Measurements from ENCODE around the gene SLC25A31. TPM values are rescaled to one million over a fixed set of nuclear protein-coding genes. Genes with fewer than 3 reads are reported as not detected.
A peak's percentile ranks its signal among the peaks of the same experiment; 100 is the strongest.

SLC25A31 gene
- total and polyA plus RNA-seq, 2 experiments from 2014 or later: not detected

GRCh38 chr4:127777487-127777886, 47.3 kb downstream of the SLC25A31 start:
- no peaks in the 10 kb centered on the region for H3K27me3 ChIP-seq (replicated peaks; ENCODE audit: insufficient read depth)
- H3K9me2 ChIP-seq (ENCODE audit: insufficient read depth): no peaks in the 10 kb centered on the region

GRCh38 chr4:127778102-127778501, 47.9 kb downstream of the SLC25A31 start:
- no peak overlapping the region for H2AFZ ChIP-seq
- no peaks in the 10 kb centered on the region for H3K9me3 ChIP-seq (ENCODE audit: low read depth)
- no peak overlapping the region for H3K9ac ChIP-seq
- no peak for TF ChIP-seq EZH2 (IDR thresholded peaks at IDR 0.05; ENCODE audit: insufficient read depth, poor library complexity, severe bottlenecking)
- no peak for TF ChIP-seq EZH2phosphoT487 (IDR thresholded peaks at IDR 0.05; ENCODE audit: insufficient read depth, low read depth)
- no peaks in the 10 kb centered on the region for H3K36me3 ChIP-seq (ENCODE audit: low read depth)
- no peak overlapping the region for H3K27ac ChIP-seq
- H3F3A ChIP-seq (ENCODE audit: insufficient read depth): no peaks in the 10 kb centered on the region
- in situ Hi-C loops (cut with MboI): no loop called here
- no peaks in the 10 kb centered on the region for H3K9me2 ChIP-seq (ENCODE audit: insufficient read depth)
- WGBS, 2 experiments (ENCODE audit: low coverage in 1 of 2, low lambda C conversion rate in 2 of 2, missing lambda C conversion rate in 2 of 2): 60 to 63% methylated on average over 2 of the region's 2 CpGs
- no peaks in the 10 kb centered on the region for H3K4me1 ChIP-seq (ENCODE audit: insufficient read depth)
- no peaks in the 10 kb centered on the region for H4K20me1 ChIP-seq (ENCODE audit: insufficient read depth)
- H3K4me3 ChIP-seq: no peak overlapping the region
- H3K4me2 ChIP-seq (ENCODE audit: unreplicated experiment): no peak overlapping the region
- H3K79me2 ChIP-seq (ENCODE audit: insufficient read depth): no peaks in the 10 kb centered on the region
- H3K27me3 ChIP-seq (replicated peaks; ENCODE audit: insufficient read depth): no peaks in the 10 kb centered on the region
- DNase-seq: no peak

More at GRCh38 chr4:127777487-127777886, 47.3 kb downstream of the SLC25A31 start:
- TF ChIP-seq EZH2phosphoT487 (IDR thresholded peaks at IDR 0.05; ENCODE audit: insufficient read depth, low read depth): no peak
- no peak for TF ChIP-seq EZH2 (IDR thresholded peaks at IDR 0.05; ENCODE audit: insufficient read depth, poor library complexity, severe bottlenecking)
- Histone ChIP-seq H3K27ac (no peak overlapping the region), H3K4me3 (no peak overlapping the region), H3F3A (ENCODE audit: insufficient read depth) (no peaks in the 10 kb centered on the region), H3K4me1 (ENCODE audit: insufficient read depth) (no peaks in the 10 kb centered on the region), H3K9ac (no peak overlapping the region), H3K79me2 (ENCODE audit: insufficient read depth) (no peaks in the 10 kb centered on the region), H3K9me3 (ENCODE audit: low read depth) (no peaks in the 10 kb centered on the region), H3K36me3 (ENCODE audit: low read depth) (no peaks in the 10 kb centered on the region), H2AFZ (no peak overlapping the region), H4K20me1 (ENCODE audit: insufficient read depth) (no peaks in the 10 kb centered on the region), H3K4me2 (ENCODE audit: unreplicated experiment) (no peak overlapping the region)
- WGBS, 2 experiments (ENCODE audit: low coverage in 1 of 2, low lambda C conversion rate in 2 of 2, missing lambda C conversion rate in 2 of 2): 57 to 60% methylated on average over 3 of the region's 3 CpGs
- in situ Hi-C loops (cut with MboI): no loop called here
- no peak for DNase-seq

- Histone ChIP-seq H3K79me2 (ENCODE audit: insufficient read depth) (no peaks in the 10 kb centered on the region), H3K9ac (no peak overlapping the region), H3K27ac (no peak overlapping the region), H4K20me1 (ENCODE audit: insufficient read depth) (no peaks in the 10 kb centered on the region), H3K27me3 (replicated peaks; ENCODE audit: insufficient read depth) (no peaks in the 10 kb centered on the region), H3K9me3 (ENCODE audit: low read depth) (no peaks in the 10 kb centered on the region), H3K4me1 (ENCODE audit: insufficient read depth) (no peaks in the 10 kb centered on the region), H3F3A (ENCODE audit: insufficient read depth) (peaks cover 10% of the 10 kb centered on the region; the same call in 1 of the 2 replicates), H3K4me2 (ENCODE audit: unreplicated experiment) (no peak overlapping the region), H3K36me3 (ENCODE audit: low read depth) (no peaks in the 10 kb centered on the region), H2AFZ (peak overlapping the region; percentile 86), H3K4me3 (no peak overlapping the region), H3K9me2 (ENCODE audit: insufficient read depth) (no peaks in the 10 kb centered on the region)
- in situ Hi-C loops (cut with MboI): no loop called here
- 96 to 98% methylated on average over 12 of the region's 12 CpGs for WGBS, 2 experiments (ENCODE audit: low coverage in 1 of 2, low lambda C conversion rate in 2 of 2, missing lambda C conversion rate in 2 of 2)
- TF ChIP-seq EZH2 (IDR thresholded peaks at IDR 0.05; ENCODE audit: insufficient read depth, poor library complexity, severe bottlenecking) (no peak), EZH2phosphoT487 (IDR thresholded peaks at IDR 0.05; ENCODE audit: insufficient read depth, low read depth) (no peak)
- DNase-seq: no peak
These were observed 50.4 kb downstream of the SLC25A31 start for GRCh38 chr4:127780598-127780997.

GRCh38 chr4:127781300-127782024, 51.3 kb downstream of the SLC25A31 start:
- H3K27me3 ChIP-seq (replicated peaks; ENCODE audit: insufficient read depth): no peaks in the 10 kb centered on the region
- TF ChIP-seq EZH2phosphoT487 (IDR thresholded peaks at IDR 0.05; ENCODE audit: insufficient read depth, low read depth) (no peak), EZH2 (IDR thresholded peaks at IDR 0.05; ENCODE audit: insufficient read depth, poor library complexity, severe bottlenecking) (no peak)
- no peaks in the 10 kb centered on the region for H3K36me3 ChIP-seq (ENCODE audit: low read depth)
- H3K4me2 ChIP-seq (ENCODE audit: unreplicated experiment): peak overlapping the region; percentile 95
- H3K9me3 ChIP-seq (ENCODE audit: low read depth): no peaks in the 10 kb centered on the region
- no peaks in the 10 kb centered on the region for H4K20me1 ChIP-seq (ENCODE audit: insufficient read depth)
- H3K9ac ChIP-seq: peak overlapping the region; percentile 85
- H3K79me2 ChIP-seq (ENCODE audit: insufficient read depth): no peaks in the 10 kb centered on the region
- peak overlapping the region; percentile 78 for H3K4me3 ChIP-seq
- H3K9me2 ChIP-seq (ENCODE audit: insufficient read depth): no peaks in the 10 kb centered on the region
- DNase-seq: peak; percentile 81
- 10 to 14% methylated on average over 29 to 38 of the region's 43 CpGs for WGBS, 2 experiments (ENCODE audit: low coverage in 1 of 2, low lambda C conversion rate in 2 of 2, missing lambda C conversion rate in 2 of 2)
- no peaks in the 10 kb centered on the region for H3K4me1 ChIP-seq (ENCODE audit: insufficient read depth)
- in situ Hi-C loops (cut with MboI): no loop called here
- H3F3A ChIP-seq (ENCODE audit: insufficient read depth): peaks cover 10% of the 10 kb centered on the region; the same call in 1 of the 2 replicates
- H3K27ac ChIP-seq: 0 out of 2 replicates have a peak overlapping the region, but pooled peaks have one; percentile 18
- H2AFZ ChIP-seq: peak overlapping the region; percentile 86

All from GM23248 (cell line).